Measurements from ENCODE around the gene ALDH8A1.
"Not testable (repeated sequence)": the region's sequence is repeated elsewhere in the genome, so short reads cannot be mapped to it uniquely, and the experiment has no call there.

ALDH8A1 gene

GRCh38 chr6:134921276-134921675, 28.6 kb downstream of the ALDH8A1 start:
- H3K27ac ChIP-seq: no peak overlapping the region
- H3K4me3 ChIP-seq: no peak overlapping the region

DNA sequence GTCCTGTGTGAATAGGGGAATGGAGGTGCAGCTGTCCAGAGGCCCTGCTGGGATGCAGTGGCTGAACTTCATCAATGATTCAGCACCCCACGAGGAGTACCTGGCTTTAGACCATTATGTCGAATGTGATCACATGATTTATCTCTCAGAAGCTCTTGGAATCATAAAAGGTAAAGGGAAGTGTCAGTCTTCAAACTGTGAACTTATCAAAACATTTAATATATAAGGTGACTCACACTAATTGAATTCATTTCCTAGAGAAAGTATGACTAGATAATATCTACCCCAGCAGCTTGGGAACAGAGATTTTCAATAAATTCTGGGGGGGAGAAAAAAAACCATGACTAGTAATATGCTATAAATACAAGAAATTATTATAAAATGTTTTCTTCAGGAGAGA, 29.5 kb downstream of the ALDH8A1 start:
- Histone ChIP-seq H3K27ac (no peak overlapping the region), H3K4me3 (no peak overlapping the region)

- Histone ChIP-seq H3K4me3 (no peak overlapping the region), H3K27ac (no peak overlapping the region)
Measured at GRCh38 chr6:134918418-134918961, 31.4 kb downstream of the ALDH8A1 start.

DNA sequence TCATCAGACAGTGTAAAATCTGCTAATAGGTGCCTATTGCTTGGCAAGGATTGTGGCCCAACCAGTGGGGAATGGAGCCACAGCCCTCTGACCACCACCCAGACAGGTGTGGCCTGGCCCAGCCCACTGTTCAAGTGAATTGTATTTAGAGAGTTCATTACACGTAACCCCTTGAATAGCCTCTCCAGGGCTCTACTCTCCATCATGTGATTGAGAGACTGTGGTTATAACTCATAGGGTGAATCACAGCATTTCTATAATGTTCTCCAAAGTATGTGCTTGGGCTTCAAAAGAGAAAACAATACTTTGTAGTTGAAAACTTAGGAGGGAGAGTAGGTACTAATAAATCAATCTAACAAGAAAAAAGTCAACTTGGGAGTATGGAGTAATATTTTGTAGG, 38.4 kb downstream of the ALDH8A1 start:
- H3K4me3 ChIP-seq: no peak overlapping the region
- H3K27ac ChIP-seq: peak overlapping the region in 2 of 21 experiments; percentile 10 to 25

GRCh38 chr6:134910593-134910935, 39.3 kb downstream of the ALDH8A1 start:
- peak overlapping the region in 1 of 21 experiments; percentile 25 for H3K27ac ChIP-seq

GRCh38 chr6:134909701-134910592, 40.0 kb downstream of the ALDH8A1 start:
- Histone ChIP-seq H3K27ac (peak overlapping the region in 7 of 21 experiments; percentile 11 to 84 (median 78)), H3K4me3 (no peak overlapping the region)

More at GRCh38 chr6:134910593-134910935, 39.3 kb downstream of the ALDH8A1 start:
- no peak overlapping the region for H3K4me3 ChIP-seq

- H3K4me3 ChIP-seq: no peak overlapping the region
Measured at GRCh38 chr6:134908906-134909516, 40.9 kb downstream of the ALDH8A1 start.

GRCh38 chr6:134904731-134905130, 45.2 kb downstream of the ALDH8A1 start:
- not testable (repeated sequence) for H3K27ac ChIP-seq, H3K4me3 ChIP-seq

More at GRCh38 chr6:134908906-134909516, 40.9 kb downstream of the ALDH8A1 start:
- H3K27ac ChIP-seq: peak overlapping the region in 17 of 21 experiments; percentile 1 to 84 (median 62)

GRCh38 chr6:134903448-134903847, 46.5 kb downstream of the ALDH8A1 start:
- Histone ChIP-seq H3K4me3 (no peak overlapping the region), H3K27ac (peak overlapping the region in 1 of 21 experiments; percentile 21)

- Histone ChIP-seq H3K4me3 (no peak overlapping the region), H3K27ac (peak overlapping the region in 2 of 21 experiments; percentile 21 to 23)
Measured at GRCh38 chr6:134902936-134903335, 47.0 kb downstream of the ALDH8A1 start.

- no peak overlapping the region for H3K4me3 ChIP-seq
- H3K27ac ChIP-seq: peak overlapping the region in 2 of 21 experiments; percentile 23 to 31
Measured at GRCh38 chr6:134902074-134902861, 47.6 kb downstream of the ALDH8A1 start.

- Histone ChIP-seq H3K27ac (no peak overlapping the region), H3K4me3 (no peak overlapping the region)
Measured at GRCh38 chr6:134898575-134898974, 51.3 kb downstream of the ALDH8A1 start.

GRCh38 chr6:134898166-134898565, 51.7 kb downstream of the ALDH8A1 start:
- H3K4me3 ChIP-seq, H3K27ac ChIP-seq: not testable (repeated sequence)

GRCh38 chr6:134896910-134897309, 53.0 kb downstream of the ALDH8A1 start:
- Histone ChIP-seq H3K4me3 (no peak overlapping the region), H3K27ac (no peak overlapping the region)

GRCh38 chr6:134894800-134895199, 55.1 kb downstream of the ALDH8A1 start:
- no peak overlapping the region for H3K4me3 ChIP-seq
- no peak overlapping the region for H3K27ac ChIP-seq

DNA sequence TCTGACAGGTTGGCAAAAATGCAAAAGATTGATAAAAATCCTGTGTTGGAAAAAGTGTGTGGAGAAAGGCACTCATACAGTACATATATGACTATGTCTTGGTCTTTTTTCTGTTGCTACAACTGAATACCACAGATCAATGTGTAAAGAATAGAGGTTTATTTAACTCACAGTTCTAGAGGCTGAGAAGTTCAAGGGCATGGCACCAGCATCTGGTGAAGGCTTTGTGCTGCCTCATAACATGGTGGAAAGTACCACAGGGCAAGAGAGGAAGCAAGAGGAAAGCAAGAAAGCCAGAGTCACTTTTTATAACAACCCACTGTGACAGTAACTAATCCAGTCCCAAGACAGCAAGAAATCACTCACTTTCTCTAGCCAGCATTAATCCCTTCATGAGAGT, 57.5 kb downstream of the ALDH8A1 start:
- Histone ChIP-seq H3K27ac (no peak overlapping the region), H3K4me3 (no peak overlapping the region)

- Histone ChIP-seq H3K27ac (no peak overlapping the region), H3K4me3 (no peak overlapping the region)
Measured at GRCh38 chr6:134891633-134892032, 58.3 kb downstream of the ALDH8A1 start.

DNA sequence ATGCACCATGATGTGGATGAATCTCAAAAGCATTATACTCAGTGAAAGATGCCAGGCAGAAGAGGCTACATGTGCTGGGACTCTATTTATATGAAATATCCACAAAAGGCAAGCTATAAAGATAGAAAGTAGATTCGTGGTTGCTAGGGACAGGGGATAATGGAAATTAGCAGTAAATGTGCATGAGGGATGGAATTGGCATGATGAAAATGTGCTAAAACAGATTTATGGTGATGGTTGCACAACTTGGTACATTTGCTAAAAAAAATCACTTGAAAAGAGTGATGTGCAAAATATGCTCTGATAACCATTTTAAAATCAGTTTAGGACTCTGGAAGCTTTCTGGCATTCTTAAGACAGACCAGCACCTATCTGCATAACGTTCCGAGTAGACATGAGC, 61.6 kb downstream of the ALDH8A1 start:
- H3K27ac ChIP-seq: no peak overlapping the region

DNA sequence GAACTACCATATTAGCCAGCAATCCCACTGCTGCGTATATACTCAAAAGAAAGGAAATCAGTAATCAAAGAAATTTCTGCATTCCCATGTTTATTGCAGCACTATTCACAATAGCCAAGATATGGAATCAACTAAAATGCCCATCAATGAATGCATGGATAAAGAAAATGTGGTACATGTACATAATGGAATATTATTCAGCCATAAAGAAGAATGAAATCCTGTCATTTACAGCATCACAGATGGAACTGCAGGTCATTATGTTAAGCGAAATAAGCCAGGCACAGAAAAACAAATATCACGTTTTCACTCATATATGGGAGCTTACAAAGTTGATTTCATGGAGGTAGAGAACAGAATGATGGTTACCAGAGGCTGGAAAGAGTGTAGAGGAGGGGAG, 65.1 kb downstream of the ALDH8A1 start:
- H3K27ac ChIP-seq: no peak overlapping the region
- no peak overlapping the region for H3K4me3 ChIP-seq

More for the DNA sequence above, 61.6 kb downstream of the ALDH8A1 start:
- no peak overlapping the region for H3K4me3 ChIP-seq

DNA sequence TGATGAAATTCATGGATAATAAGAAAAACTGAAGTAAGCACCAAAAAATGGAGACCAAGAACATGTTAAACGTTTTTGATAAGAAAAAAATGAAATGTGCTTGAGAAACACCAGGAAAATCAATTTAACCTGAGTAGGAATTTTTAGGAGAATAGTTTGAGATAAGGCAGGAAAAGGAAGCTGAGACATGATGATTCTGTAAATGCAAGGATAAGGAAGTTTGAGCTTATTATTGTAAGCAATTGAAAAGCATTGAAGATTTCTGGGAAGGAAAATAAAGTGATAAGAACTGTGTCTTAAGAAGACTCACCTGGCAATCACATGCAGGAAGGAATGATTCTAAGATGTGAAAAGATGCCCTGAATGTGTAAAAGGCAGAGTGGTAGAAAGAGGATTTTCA, 66.6 kb downstream of the ALDH8A1 start:
- Histone ChIP-seq H3K27ac (no peak overlapping the region), H3K4me3 (no peak overlapping the region)
